Activated CD4-positive, CD25-positive, alpha-beta regulatory T cell treated with anti-CD3 and anti-CD28 coated beads, Interleukin-2, amount 50 U/mL, for 24 hours (primary cell): ENCODE results near the gene ZNF827.

Experiments used
- ATAC-seq, 2 donors: fragments of 150-1000 bp; cut with Tn5 transposase; one replicate each; pipeline ENCODE4 v1.10.0; 2021; ENCODE audit warnings: mild to moderate bottlenecking in 1 of 2, moderate library complexity in 1 of 2

The ZNF827 gene

DNA sequence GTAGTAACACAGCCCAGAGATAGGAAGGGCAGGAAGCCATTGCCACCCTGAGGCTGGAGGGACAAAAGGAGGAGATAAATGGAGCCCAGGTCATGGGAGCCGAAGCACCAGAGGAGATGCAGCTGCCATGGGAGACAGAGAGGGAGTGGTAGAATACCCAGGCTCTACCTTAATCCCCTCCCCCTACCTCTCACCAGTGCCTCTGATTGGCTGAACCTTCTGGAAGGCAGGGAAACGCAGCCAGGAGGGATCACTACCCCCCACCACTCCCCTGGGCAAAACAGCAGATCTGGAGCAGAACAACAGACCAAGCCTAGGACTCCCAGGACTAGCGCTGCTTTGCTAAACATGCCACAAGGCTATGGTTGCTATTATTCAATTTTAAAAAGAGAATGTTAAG is 114.2 kb downstream of the ZNF827 start:
- ATAC-seq = no peak

- ATAC-seq = peak in 1 of 2 donors; percentile 27
Observed at GRCh38 chr4:145823743-145824142, 114.9 kb downstream of the ZNF827 start.

- no peak for ATAC-seq
Observed at GRCh38 chr4:145822581-145822980, 116.0 kb downstream of the ZNF827 start.

GRCh38 chr4:145822181-145822580 is 116.4 kb downstream of the ZNF827 start:
- no peak for ATAC-seq

DNA sequence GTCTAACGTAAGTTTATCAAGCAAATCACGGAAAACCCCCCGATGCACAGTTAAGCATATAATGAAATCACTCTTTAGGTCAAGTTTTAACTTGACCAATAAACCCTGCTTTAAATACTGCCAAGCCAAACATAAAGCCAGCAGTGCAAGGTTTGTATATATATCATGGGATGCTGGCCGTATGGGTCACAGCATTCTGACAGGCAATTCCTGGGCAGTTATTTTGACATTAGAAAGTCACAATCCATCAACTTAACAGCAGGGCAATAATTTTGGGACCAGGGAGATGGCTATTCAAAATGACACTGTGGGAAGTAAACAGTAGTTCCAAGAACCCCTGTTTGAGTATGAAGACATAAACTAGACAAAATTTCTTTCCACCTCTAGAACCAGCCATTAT is 116.9 kb downstream of the ZNF827 start:
- no peak for ATAC-seq

GRCh38 chr4:145820407-145820806 is 118.2 kb downstream of the ZNF827 start:
- ATAC-seq = no peak

DNA sequence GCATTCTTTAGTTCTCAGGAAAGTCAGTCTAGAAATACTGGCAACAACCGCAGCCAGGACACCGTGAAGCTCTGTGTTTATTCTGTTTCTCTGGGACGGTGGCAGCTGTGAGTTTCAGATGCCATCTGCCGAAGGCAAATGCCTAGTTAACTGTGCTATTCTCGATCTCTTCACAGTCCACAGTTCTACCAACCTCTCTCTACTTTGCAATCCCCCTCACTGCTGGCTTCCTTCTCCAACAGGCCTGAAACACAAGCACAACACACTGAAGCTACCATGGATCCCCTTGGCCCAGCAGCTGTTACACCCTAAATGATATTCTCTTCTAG is 118.8 kb downstream of the ZNF827 start:
- ATAC-seq = no peak

GRCh38 chr4:145819101-145819852 is 119.3 kb downstream of the ZNF827 start:
- ATAC-seq = no peak

DNA sequence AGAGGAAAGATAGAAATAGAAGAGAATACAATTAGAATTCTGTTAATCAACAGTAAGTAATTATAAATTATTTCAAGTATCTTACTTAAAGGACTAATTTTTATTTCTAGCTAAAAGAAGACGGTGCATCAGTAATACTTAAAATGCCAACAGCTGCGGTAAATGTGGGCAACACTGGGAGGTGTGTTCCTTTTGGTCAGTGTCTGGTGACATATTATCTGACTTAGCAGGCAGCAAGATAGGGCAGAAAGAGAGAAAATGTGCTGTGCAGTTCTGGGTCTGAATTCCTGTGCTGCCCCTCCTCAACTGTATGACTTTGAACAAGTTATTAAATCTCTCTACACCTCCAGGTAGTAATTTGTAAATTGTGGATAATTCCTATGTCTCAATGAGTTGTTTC is 120.6 kb downstream of the ZNF827 start:
- no peak for ATAC-seq

- ATAC-seq = no peak
Observed at GRCh38 chr4:145816091-145816490, 122.5 kb downstream of the ZNF827 start.

DNA sequence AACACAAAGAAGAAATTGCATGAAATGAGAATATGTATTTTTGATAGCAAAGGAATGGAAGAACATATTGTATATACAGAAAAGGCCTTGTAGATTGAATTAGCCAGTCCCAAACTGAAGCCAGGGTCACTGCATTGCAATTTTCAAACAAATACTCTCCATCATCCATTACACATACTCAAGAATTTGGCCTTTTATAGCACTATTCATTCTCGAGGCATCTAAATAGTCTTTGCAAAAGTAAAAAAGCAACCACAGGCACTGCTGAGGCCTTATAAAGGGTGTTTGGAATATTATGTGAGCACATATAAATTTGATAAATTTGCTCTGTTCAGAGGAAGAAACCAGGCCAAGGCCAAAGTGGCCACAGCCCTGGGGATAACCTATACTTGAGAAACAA is 123.0 kb downstream of the ZNF827 start:
- no peak for ATAC-seq

- no peak for ATAC-seq
Observed at GRCh38 chr4:145815027-145815612, 123.5 kb downstream of the ZNF827 start.

DNA sequence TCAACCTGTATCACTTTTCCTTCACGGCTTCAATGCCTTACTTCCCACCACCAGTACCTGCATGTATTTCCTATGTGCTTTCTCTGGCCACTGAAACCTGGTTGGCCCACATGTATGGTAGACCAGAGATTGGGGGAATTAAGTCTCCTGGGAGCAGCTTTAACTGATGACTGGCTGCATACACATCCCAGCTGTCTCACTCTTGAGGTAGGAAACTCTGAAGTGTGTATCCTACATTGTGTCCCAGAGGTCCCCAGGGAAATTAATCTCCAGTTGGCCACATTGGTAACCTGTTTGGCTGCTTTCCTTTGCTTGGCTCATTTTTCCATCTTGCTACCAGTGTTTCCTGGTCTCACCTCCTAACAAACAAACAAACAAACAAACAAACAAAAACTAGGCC is 124.4 kb downstream of the ZNF827 start:
- ATAC-seq = no peak

- no peak for ATAC-seq
Observed at GRCh38 chr4:145812919-145813318, 125.7 kb downstream of the ZNF827 start.

GRCh38 chr4:145808848-145809512 is 129.6 kb downstream of the ZNF827 start:
- no peak for ATAC-seq

DNA sequence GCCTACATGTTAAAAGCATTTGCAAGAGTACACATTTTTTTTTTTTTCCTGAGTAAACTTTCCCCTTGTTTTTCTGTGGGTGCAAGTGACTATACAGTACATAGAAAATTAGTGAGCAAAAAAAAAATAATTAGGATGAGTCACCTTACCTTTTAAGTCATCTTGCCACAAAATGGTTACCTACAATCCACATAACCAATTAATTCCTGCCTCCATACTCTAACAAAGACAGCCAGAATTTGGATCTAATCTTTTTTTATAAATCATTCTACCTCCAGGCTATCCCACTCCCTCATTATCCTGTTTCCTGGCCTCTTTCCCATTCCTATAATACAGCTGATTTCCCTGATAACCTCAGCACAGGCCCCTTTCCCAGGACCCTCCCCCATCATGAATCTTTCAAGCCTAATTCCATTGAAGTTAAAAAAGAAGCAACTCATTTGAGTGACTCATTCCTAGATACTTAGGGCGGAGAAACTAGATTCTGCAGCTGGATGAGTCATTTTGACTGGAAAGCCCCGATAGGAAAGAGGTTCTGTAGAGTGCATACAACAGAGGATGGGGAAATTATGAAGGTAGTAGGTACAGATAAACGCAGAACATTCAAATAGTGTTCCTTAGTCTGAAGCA is 130.5 kb downstream of the ZNF827 start:
- ATAC-seq = peak; percentile 87 to 91

DNA sequence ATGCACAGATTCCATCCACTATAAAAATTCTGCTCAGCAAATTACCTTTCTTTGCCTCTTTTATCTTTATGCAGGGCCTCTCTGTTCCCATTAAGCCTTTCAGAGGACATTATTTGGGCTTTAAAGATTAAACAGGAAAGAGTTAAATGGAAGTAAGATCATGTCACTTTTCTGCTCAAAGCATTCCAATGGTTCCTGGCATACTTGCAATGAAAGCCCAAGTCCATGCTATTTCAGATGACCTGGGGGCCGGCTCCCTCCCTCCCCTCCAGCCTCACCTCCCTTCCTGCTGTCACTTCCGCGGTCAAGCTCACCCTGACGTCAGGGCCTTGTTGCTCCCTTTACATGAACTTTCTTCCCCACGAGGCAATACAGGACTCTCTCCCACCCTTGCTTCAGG is 133.1 kb downstream of the ZNF827 start:
- ATAC-seq = no peak

GRCh38 chr4:145804116-145804515 is 134.5 kb downstream of the ZNF827 start:
- ATAC-seq = no peak

- no peak for ATAC-seq
Observed at GRCh38 chr4:145799223-145799622, 139.4 kb downstream of the ZNF827 start.

GRCh38 chr4:145797278-145797677 is 141.3 kb downstream of the ZNF827 start:
- no peak for ATAC-seq

DNA sequence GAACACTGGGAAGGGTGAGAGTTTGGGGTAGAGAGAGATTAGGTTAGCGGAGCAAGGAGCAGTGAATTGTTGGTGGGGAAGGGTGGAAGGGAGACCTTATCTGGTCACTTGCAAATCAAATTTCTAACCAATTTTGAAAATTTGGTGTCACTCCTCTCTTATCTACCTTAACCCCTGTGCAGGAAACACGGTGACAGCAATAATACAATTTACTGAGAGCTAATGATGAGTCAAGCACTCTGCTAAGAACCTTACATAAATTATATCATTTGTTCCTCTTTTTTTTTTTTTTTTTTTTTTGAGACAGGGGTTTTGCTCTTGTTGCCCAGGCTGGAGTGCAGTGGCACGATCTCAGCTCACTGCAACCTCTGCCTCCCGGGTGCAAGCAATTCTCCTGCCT is 142.3 kb downstream of the ZNF827 start:
- no peak for ATAC-seq

- no peak for ATAC-seq
Observed at GRCh38 chr4:145795521-145795920, 143.1 kb downstream of the ZNF827 start.

GRCh38 chr4:145792429-145792828 is 146.2 kb downstream of the ZNF827 start:
- ATAC-seq = no peak

- ATAC-seq = no peak
Observed at GRCh38 chr4:145791988-145792387, 146.6 kb downstream of the ZNF827 start.
